Forelimb muscle (tissue), 1 donor: Measurements from ENCODE around the gene CCNL2. TPM values are rescaled to one million over a fixed set of nuclear protein-coding genes. Genes with fewer than 3 reads are reported as not detected.
A peak's percentile ranks its signal among the peaks of the same experiment; 100 is the strongest.
"Not testable (repeated sequence)": the region's sequence is repeated elsewhere in the genome, so short reads cannot be mapped to it uniquely, and the experiment has no call there.

ENCODE experiments used
- DNase-seq: peaks from one replicate; pipeline ENCODE4 v3.0.0-alpha.2; 2013; ENCODE audit warnings: low read depth
- polyA plus RNA-seq: library from polyadenylated mRNA; unstranded; fragments of 120-200 nt; gene quantifications from one replicate; pipeline ENCODE4 v1.2.1, GENCODE V29; 2013; ENCODE audit not compliant: insufficient read length

The CCNL2 gene
- polyA plus RNA-seq, 1 donor, result 169 TPM

DNA sequence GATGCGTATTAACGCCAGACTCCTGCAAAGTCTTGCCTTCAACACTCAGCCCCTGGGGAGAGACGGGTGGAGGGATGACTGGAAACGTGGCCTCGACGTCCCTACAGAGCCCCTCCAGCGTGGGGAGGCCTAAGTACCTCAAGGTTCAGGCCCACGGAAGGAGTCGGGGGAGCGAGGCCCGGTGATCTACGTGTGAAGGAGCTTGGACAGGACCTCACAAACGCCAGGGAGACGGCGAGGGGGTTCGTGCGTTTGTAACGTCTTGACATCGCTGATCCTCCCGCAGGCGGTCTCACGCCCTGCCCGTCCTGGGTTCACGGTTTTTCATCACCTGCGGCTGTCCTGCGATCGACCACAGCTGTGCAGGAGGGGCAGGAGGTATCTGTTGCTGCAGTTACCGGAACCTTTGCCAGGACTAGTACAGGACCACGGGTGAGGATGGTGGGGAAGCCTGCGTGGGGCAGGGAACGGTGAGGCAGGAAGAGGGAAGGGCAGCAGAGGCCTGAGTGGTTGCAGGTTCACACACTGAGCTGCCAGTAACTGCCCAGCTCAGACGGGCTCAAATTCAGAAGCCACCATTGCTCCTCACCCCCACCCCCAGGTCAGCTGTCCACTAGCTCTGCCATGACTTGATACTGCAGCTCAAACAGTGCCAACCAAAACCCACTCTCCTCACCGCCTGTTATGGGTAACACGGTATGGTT is 889 bp upstream of the CCNL2 start:
- no peak for DNase-seq

DNA sequence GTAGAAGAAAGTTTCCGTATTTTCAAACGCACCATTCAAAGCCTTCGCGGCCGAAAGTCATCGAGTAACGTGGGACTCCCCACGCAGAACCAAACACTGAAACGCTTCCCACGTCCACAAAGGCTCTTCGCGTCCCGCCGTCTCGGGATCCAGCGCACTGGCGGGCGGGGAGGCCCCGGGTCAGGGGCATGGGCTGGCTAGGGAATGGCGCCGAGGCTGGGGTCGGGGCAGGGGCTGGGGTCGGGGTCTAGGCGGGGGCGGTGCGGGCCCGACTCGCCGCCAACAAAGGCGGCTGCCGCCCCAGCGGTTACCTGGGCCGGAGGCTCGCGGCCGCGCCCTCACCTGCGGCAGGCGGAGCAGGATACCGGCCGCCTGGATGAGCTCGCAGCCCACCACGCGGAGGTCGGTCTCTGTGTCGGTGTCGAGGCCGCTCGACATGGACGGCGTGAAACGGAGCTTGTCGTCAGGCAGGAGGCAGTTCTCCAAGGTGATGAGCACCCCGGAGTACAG is 403 bp downstream of the CCNL2 start:
- no peak for DNase-seq

DNA sequence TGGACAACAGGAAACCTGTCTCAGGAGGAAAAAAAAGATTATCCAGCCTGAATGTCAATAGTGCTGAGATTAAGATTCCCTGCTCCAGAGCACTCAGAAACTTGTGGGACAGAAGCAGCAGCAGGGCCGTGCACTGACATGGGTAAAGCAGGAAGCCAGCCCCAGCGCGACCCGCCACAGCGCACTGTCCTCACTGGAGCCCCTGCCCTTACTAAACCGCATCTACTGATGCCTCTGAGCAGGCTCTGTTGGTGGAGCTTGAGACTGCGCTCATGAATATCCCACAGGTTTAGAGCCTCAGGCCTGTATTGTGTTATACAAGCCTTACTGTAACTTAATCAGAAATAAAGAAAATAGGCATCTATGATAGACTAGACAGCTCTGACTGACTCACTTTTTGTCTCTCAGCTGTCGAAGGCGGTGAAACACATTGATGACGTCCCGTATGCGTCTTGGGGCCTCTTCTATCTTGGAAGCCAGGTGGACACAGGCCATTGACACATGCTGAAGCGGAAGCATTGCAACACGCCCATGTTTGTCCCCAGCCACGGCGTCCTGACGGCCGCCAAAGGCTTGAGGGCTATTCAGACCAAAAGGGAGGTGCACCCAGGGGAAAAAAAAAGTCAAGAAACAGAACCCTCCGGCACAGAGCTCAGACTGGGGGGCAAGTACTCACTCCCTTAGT is 1.2 kb downstream of the CCNL2 start:
- no peak for DNase-seq

DNA sequence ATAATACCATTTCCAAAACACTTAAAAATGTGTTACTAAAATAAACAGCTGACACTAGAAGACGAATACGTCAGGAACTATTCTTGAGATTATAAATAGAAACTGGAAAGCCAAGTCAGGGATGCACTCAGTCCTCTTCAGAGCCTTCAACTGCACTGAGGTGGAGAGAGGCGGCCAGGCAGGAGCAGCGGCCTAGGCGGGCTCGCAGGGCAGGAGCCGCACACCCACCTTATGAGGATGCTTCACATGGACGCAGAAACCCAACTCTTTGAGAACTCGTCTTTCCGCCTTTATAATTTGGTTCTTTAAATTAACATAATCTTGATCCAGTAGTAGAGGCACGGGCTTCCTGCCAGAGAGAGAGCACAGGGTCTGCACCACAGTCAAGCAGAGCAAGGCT is 4.0 kb downstream of the CCNL2 start:
- DNase-seq, result no peak

DNA sequence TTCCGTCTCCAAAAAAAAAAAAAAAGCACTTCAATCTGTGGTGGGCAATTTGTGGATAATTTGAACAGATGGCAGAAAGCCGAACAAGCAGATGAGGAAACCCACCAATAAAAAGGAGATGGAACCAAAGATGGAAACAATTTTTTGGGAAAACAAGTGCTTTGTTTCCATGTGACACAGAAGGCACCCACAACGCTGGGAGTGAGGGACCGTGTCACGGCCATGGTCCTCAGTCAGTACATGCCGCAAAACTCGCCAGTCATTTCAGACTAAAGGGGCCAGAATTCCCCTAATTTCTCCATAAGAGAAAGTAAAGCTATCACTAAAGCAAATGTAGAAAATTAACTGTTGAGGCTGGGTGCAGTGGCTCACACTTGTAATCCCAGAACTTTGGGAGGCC is 5.0 kb downstream of the CCNL2 start:
- no peak for DNase-seq

- DNase-seq, result no peak
Observed at GRCh38 chr1:1393428-1393827, 5.7 kb downstream of the CCNL2 start.

DNA sequence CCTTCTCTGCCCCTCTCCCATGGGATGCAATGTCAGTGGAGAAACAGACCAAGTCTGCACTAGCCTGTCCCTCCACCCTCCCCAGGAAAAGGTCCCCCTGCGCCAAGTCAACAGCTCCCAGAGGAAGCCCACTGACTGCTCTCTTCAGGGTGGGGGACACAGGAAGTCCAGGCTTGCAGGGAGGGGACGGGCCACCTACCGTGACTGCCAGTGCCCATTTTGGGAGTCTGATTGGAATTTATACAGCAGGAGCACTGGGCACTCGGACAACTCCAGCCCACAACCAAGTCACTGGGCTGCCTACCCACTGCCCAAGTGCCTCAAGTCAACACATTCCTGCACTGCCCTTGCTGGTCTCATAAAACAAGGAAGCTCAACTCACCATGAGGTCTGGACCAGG is 6.1 kb downstream of the CCNL2 start:
- no peak for DNase-seq

DNA sequence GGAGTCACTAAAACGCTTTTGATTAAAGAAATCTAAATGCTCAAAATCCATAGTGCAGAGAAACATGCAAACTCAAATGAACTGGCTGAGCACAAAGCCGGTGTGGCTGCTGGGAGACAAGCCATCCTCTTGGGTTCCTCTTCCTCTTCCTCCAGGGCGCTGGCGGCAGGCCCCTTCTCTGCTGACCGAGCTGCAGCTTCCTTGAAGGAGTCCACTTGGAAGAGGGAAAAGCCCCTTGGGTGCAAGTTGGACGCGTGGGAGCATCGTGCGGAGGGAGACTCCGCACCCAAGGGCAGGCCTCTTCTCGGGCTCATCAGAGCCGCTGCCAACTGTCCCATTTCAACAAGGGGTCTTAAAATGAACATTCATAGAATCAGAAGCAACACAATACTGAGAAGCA is 7.9 kb downstream of the CCNL2 start:
- DNase-seq, result no peak

DNA sequence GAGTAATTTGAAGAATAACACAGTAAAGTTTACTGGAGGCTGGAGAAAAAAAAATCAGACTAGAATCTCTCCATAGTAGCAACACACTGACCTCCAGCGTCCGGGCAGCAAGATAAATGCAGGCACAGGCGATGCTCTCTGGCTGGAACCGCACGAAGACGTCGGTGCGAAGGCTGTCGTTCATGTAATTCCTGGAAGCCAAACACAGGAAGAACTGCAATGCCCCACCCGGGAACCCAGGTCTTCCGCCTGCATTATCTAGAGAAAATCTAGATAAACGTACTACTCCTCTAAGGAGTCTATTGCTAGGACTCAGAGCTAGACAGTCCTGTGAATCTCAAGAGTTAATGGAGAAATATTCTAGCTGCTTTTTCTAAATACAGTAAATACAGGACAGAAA is 8.5 kb downstream of the CCNL2 start:
- DNase-seq, result no peak

- DNase-seq, result no peak
Observed at GRCh38 chr1:1388078-1388472, 11.1 kb downstream of the CCNL2 start.

- no peak for DNase-seq
Observed at GRCh38 chr1:1387098-1388077, 11.7 kb downstream of the CCNL2 start.

- no peak for DNase-seq
Observed at GRCh38 chr1:1385931-1386330, 13.2 kb downstream of the CCNL2 start.

GRCh38 chr1:1385339-1385738 is 13.8 kb downstream of the CCNL2 start:
- DNase-seq, result not testable (repeated sequence)

- DNase-seq, result no peak
Observed at GRCh38 chr1:1381294-1381693, 17.8 kb downstream of the CCNL2 start.

DNA sequence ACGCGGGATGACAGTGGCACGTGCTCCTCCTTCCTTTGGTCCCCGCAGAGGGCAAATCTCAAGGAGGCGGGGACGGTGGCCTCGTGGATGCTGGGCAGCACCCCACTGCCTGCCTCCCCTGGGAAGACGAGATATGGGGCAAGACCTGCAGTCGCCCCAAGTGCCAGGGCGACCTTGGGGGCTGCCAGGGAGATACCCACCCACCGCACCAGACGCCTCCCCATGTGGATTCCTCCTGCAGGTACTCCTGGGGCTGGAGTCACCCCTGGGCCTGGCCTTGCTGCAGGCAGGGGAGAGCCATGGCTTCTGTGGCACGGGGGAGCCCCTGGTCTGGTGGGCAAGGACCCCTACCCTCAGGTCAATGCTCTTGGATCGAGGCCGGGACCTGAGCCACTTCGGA is 18.3 kb downstream of the CCNL2 start:
- DNase-seq, result no peak

DNA sequence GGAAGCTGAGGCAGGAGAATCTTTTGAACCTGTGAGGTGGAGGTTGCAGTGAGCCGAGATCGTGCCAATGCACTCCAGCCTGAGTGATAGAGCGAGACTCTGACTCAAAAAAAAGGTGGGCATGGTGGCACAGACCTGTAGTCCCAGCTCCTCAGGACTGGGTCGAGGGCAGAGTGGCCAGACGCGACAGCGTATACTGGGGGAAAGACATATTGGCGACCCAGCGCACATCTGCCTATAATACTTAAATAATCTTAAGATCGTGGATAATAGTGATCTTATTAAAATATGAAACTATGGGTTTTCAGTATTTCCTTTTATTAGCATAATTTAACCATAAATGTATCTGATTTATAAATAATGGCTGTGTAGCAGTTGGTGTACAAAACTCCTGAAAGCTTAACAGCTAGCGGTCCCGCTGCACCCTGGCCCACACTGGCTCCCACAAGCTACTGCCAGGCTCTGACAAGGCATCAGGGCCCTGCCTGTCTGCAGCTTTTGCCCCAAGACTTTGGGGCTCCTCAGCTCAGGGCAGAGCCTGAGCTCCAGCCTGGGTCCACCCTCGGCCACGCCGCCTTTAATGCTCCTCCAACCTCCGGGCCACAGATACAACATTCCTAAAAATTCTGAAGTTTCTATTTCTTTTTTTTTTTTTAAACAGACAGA is 21.5 kb downstream of the CCNL2 start:
- DNase-seq, result no peak

DNA sequence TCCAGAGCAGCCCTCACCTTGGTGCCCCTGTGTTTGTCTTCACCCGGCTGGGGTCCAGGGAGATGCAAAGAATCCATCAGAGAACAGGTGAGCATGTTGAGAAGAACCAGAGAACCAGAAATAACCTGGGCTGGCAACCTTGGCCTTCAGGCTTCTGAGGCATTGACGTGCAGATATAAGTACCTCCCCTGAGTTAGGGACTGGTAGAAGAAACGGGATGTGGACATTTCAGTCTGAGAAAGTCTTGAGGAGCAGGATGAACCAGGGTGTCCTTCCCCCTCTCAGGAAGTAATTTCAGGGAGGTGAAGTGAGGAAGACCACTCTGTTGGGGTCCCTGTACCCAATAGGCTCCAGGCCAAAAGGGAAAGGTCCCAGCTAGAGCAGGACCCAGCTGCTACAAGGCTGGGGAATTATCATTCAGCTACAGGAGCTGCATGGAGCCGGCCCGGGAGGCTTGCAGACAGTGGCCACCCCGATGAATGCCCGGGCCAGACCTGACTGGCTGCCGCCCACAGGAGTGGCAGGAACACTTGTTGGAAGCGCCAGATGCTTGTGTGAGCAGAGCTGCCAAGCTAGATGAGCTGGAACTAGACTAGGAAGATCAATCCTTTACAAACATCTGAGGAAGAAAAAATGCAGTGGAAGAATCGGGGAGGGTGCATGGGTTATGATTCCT is 22.4 kb downstream of the CCNL2 start:
- no peak for DNase-seq

GRCh38 chr1:1374929-1375662 is 24.0 kb downstream of the CCNL2 start, which contains the start of gene AURKAIP1:
AURKAIP1 (minus strand) TSS chr1:1375207; CDS start chr1:1374756, 451 bp downstream.
- DNase-seq, result peak; percentile 98

GRCh38 chr1:1374589-1374928 is 24.6 kb downstream of the CCNL2 start:
- no peak for DNase-seq
